HepG2 (cell line): ENCODE results near the gene CMTM8. TPM values are rescaled to one million over a fixed set of nuclear protein-coding genes. Genes with fewer than 3 reads are reported as not detected.

Source experiments
- BRF2 ChIP-seq: sonication (generic); formaldehyde crosslinking; IDR thresholded peaks from 2 replicates; pipeline ENCODE4 v1.8.1; 2022; ENCODE audit warnings: mild to moderate bottlenecking, missing genetic modification reagents
- ERF ChIP-seq: IDR thresholded peaks from 2 replicates; pipeline ENCODE4 v1.6.1; 2018; ENCODE audit warnings: missing biosample characterization, missing genetic modification reagents
- FOXC1 ChIP-seq: sonication (generic); formaldehyde crosslinking; IDR thresholded peaks from 2 replicates; pipeline ENCODE4 v1.8.0; 2022; ENCODE audit warnings: mild to moderate bottlenecking, missing genetic modification reagents, borderline replicate concordance
- FOXK1 ChIP-seq: sonication (generic); formaldehyde crosslinking; IDR thresholded peaks from 2 replicates; pipeline ENCODE4 v1.4.0; 2020; ENCODE audit warnings: low read depth, missing genetic modification reagents, borderline replicate concordance
- HCFC1 ChIP-seq: fragments of 150-350 bp; IDR thresholded peaks from 2 replicates; pipeline ENCODE4 v1.6.1; 2014; ENCODE audit warnings: low read depth, low read length
- IRF2 ChIP-seq: IDR thresholded peaks from 2 replicates; pipeline ENCODE4 v1.6.1; 2018; ENCODE audit warnings: missing genetic modification reagents, missing compliant biosample characterization
- ISL2 ChIP-seq: sonication (generic); formaldehyde crosslinking; IDR thresholded peaks from 2 replicates; pipeline ENCODE4 v1.5.0; 2020; ENCODE audit warnings: missing genetic modification reagents
- NR2F6 ChIP-seq, 2 experiments: IDR thresholded peaks; 2 replicates each; pipeline ENCODE4 v1.6.1; 2016; ENCODE audit warnings: antibody characterized with exemption in 1 of 2, mild to moderate bottlenecking in 1 of 2
- PHF5A ChIP-seq: IDR thresholded peaks from one replicate; pipeline ENCODE4 v1.6.1; 2018; ENCODE audit warnings: low read depth, missing genetic modification reagents; ENCODE audit not compliant: unreplicated experiment
- REXO4 ChIP-seq: sonication (generic); formaldehyde crosslinking; IDR thresholded peaks from 2 replicates; pipeline ENCODE4 v1.8.0; 2022; ENCODE audit warnings: missing genetic modification reagents, mild to moderate bottlenecking, borderline replicate concordance
- THRA ChIP-seq: sonication (generic); formaldehyde crosslinking; IDR thresholded peaks from 2 replicates; pipeline ENCODE4 v1.4.0; 2020; ENCODE audit warnings: missing genetic modification reagents, borderline replicate concordance
- ZBTB14 ChIP-seq: sonication (generic); formaldehyde crosslinking; IDR thresholded peaks from 2 replicates; pipeline ENCODE4 v1.4.0; 2020; ENCODE audit warnings: missing genetic modification reagents
- ZNF124 ChIP-seq: sonication (generic); formaldehyde crosslinking; IDR thresholded peaks from 2 replicates; pipeline ENCODE4 v1.4.0; 2020; ENCODE audit warnings: missing genetic modification reagents
- ZNF329 ChIP-seq: sonication (generic); formaldehyde crosslinking; IDR thresholded peaks from 2 replicates; pipeline ENCODE4 v1.9.0; 2021; ENCODE audit warnings: low read depth, mild to moderate bottlenecking, missing genetic modification reagents
- ZNF598 ChIP-seq: sonication (generic); formaldehyde crosslinking; IDR thresholded peaks from 2 replicates; pipeline ENCODE4 v1.5.1; 2020; ENCODE audit warnings: mild to moderate bottlenecking, missing genetic modification reagents, borderline replicate concordance
- ZNF670 ChIP-seq: sonication (generic); formaldehyde crosslinking; IDR thresholded peaks from 2 replicates; pipeline ENCODE4 v1.8.0; 2022; ENCODE audit warnings: mild to moderate bottlenecking, missing genetic modification reagents, borderline replicate concordance
- polyA plus RNA-seq, 8 experiments: library from polyadenylated mRNA; depleted of rRNA in 3 of 8; stranded (reverse) in 7 of 8; unstranded in 1 of 8; fragments of >200 nt; fragmentation: Illumina TruSeq in 4 of 8; extraction: Trizol in 4 of 8; gene quantifications; 2 replicates each; pipeline versions ENCODE4 v1.2.1 to v1.2.3, GENCODE V29; 2011 to 2016; ENCODE audit warnings: low read depth in 4 of 8, missing spikeins in 1 of 8, mixed read lengths in 1 of 8; ENCODE audit not compliant: insufficient read depth in 1 of 8
- total RNA-seq, 5 experiments: library from RNA; depleted of rRNA; stranded (reverse); fragments of >200 nt; fragmentation: Illumina TruSeq; extraction: Trizol; gene quantifications; 2 replicates each; pipeline ENCODE4 v1.2.3, GENCODE V29; 2016; ENCODE audit warnings: low read depth in 1 of 5
- TF ChIP-seq, protein P1 (sequence below): sonication (generic); formaldehyde crosslinking; conservative IDR thresholded peaks from 2 replicates; pipeline ENCODE4 v1.8.0; 2022; ENCODE audit warnings: low read depth, missing genetic modification reagents
- TF ChIP-seq, protein P2 (sequence below): sonication (generic); formaldehyde crosslinking; IDR thresholded peaks from 2 replicates; pipeline ENCODE4 v1.8.1; 2023; ENCODE audit warnings: mild to moderate bottlenecking, inconsistent platforms, moderate library complexity, missing genetic modification reagents, borderline replicate concordance
- TF ChIP-seq, protein P3 (sequence below): sonication (generic); formaldehyde crosslinking; IDR thresholded peaks from 2 replicates; pipeline ENCODE4 v1.5.0; 2020; ENCODE audit warnings: mild to moderate bottlenecking, missing genetic modification reagents, moderate library complexity

Gene CMTM8
- total and polyA plus RNA-seq, 2 of the 13 experiments (the other 11 are each of a cell fraction or from before 2014, with no cell fraction given), result 8.9 to 15.8 TPM

GRCh38 chr3:32296251-32297204 is 58.0 kb downstream of the CMTM8 start (continued):
- TF ChIP-seq NR2F6 (IDR thresholded peaks at IDR 0.05) (no peak), NR2F6 (CRISPR knock-in tag; IDR thresholded peaks at IDR 0.05) (0 out of 2 replicates have a peak, but pooled peaks have one; percentile 7), ZBTB14 (no peak), HCFC1 (no peak), FOXK1 (peak; percentile 75; the same call in 1 of the 2 replicates), BRF2 (no peak), FOXC1 (CRISPR knock-in tag) (0 out of 2 replicates have a peak, but pooled peaks have one; percentile 53), IRF2 (CRISPR knock-in tag) (0 out of 2 replicates have a peak, but pooled peaks have one; percentile 18), PHF5A (CRISPR knock-in tag) (no peak), ERF (CRISPR knock-in tag) (peak; percentile 35; the same call in 1 of the 2 replicates), ISL2 (no peak), ZNF598 (no peak), REXO4 (CRISPR knock-in tag) (no peak), THRA (CRISPR knock-in tag) (0 out of 2 replicates have a peak, but pooled peaks have one; percentile 18), ZNF124 (CRISPR knock-in tag) (0 out of 2 replicates have a peak, but pooled peaks have one; percentile 29), ZNF670 (no peak), ZNF329 (no peak)
- TF ChIP-seq, protein P1, sequence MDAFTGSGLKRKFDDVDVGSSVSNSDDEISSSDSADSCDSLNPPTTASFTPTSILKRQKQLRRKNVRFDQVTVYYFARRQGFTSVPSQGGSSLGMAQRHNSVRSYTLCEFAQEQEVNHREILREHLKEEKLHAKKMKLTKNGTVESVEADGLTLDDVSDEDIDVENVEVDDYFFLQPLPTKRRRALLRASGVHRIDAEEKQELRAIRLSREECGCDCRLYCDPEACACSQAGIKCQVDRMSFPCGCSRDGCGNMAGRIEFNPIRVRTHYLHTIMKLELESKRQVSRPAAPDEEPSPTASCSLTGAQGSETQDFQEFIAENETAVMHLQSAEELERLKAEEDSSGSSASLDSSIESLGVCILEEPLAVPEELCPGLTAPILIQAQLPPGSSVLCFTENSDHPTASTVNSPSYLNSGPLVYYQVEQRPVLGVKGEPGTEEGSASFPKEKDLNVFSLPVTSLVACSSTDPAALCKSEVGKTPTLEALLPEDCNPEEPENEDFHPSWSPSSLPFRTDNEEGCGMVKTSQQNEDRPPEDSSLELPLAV (CRISPR knock-in tag), result no peak
- TF ChIP-seq, protein P2, sequence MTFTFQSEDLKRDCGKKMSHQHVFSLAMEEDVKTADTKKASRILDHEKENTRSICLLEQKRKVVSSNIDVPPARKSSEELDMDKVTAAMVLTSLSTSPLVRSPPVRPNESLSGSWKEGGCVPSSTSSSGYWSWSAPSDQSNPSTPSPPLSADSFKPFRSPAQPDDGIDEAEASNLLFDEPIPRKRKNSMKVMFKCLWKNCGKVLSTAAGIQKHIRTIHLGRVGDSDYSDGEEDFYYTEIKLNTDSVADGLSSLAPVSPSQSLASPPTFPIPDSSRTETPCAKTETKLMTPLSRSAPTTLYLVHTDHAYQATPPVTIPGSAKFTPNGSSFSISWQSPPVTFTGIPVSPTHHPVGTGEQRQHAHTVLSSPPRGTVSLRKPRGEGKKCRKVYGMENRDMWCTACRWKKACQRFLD (CRISPR knock-in tag), result no peak
- TF ChIP-seq, protein P3, sequence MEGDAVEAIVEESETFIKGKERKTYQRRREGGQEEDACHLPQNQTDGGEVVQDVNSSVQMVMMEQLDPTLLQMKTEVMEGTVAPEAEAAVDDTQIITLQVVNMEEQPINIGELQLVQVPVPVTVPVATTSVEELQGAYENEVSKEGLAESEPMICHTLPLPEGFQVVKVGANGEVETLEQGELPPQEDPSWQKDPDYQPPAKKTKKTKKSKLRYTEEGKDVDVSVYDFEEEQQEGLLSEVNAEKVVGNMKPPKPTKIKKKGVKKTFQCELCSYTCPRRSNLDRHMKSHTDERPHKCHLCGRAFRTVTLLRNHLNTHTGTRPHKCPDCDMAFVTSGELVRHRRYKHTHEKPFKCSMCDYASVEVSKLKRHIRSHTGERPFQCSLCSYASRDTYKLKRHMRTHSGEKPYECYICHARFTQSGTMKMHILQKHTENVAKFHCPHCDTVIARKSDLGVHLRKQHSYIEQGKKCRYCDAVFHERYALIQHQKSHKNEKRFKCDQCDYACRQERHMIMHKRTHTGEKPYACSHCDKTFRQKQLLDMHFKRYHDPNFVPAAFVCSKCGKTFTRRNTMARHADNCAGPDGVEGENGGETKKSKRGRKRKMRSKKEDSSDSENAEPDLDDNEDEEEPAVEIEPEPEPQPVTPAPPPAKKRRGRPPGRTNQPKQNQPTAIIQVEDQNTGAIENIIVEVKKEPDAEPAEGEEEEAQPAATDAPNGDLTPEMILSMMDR (CRISPR knock-in tag), result peak; percentile 91
